Neuronal stem cell (in vitro differentiated cells): ENCODE results near the gene OSBPL10.

ENCODE experiments used
- DNase-seq: peaks from one replicate; pipeline ENCODE4 v3.0.0-alpha.2; 2013; ENCODE audit warnings: low spot score
- H2AFZ ChIP-seq: one replicate; pipeline ENCODE4 v1.6.1; 2013; ENCODE audit warnings: mild to moderate bottlenecking, low read length, inconsistent platforms
- H2AK5ac ChIP-seq: 2 replicates; pipeline ENCODE4 v1.6.1; 2013; ENCODE audit warnings: low read depth, mild to moderate bottlenecking, inconsistent platforms, low read length, moderate library complexity, mixed read lengths
- H2BK120ac ChIP-seq: 2 replicates; pipeline ENCODE4 v1.6.1; 2013; ENCODE audit warnings: low read depth, mild to moderate bottlenecking, inconsistent platforms, low read length, moderate library complexity, mixed read lengths
- H2BK12ac ChIP-seq: one replicate; pipeline ENCODE4 v1.6.1; 2013; ENCODE audit warnings: low read length, inconsistent platforms
- H2BK15ac ChIP-seq: 2 replicates; pipeline ENCODE4 v1.6.1; 2013; ENCODE audit warnings: mild to moderate bottlenecking, low read length, inconsistent platforms, mixed read lengths
- H2BK5ac ChIP-seq: one replicate; pipeline ENCODE4 v1.6.1; 2013; ENCODE audit warnings: inconsistent platforms, mild to moderate bottlenecking, low read length, moderate library complexity
- H3K14ac ChIP-seq: one replicate; pipeline ENCODE4 v1.6.1; 2013; ENCODE audit warnings: low read length, inconsistent platforms
- H3K18ac ChIP-seq: 2 replicates; pipeline ENCODE4 v1.6.1; 2013; ENCODE audit warnings: low read length, inconsistent platforms
- H3K23ac ChIP-seq: 2 replicates; pipeline ENCODE4 v1.6.1; 2013; ENCODE audit warnings: low read depth, mild to moderate bottlenecking, mixed read lengths, low read length, inconsistent platforms; ENCODE audit not compliant: poor library complexity
- H3K27ac ChIP-seq: replicated peaks from 3 replicates; pipeline ENCODE4 v1.5.1; 2013; ENCODE audit warnings: low read length, inconsistent platforms
- H3K27me3 ChIP-seq, 3 experiments: 2 replicates each; pipeline ENCODE4 v1.6.1; 2013; ENCODE audit warnings: low read length in 3 of 3, mild to moderate bottlenecking in 2 of 3, inconsistent platforms in 1 of 3, low read depth in 1 of 3, mixed read lengths in 1 of 3, moderate library complexity in 1 of 3; ENCODE audit not compliant: control insufficient read depth in 3 of 3, insufficient read depth in 3 of 3
- H3K36me3 ChIP-seq, 2 donors: replicated peaks in 1 of 2; 2 replicates each; pipeline ENCODE4 v1.6.1; 2013; ENCODE audit warnings: low read length in 2 of 2; ENCODE audit not compliant: control insufficient read depth in 2 of 2, insufficient read depth in 2 of 2
- H3K4ac ChIP-seq: 2 replicates; pipeline ENCODE4 v1.6.1; 2013; ENCODE audit warnings: inconsistent platforms, mild to moderate bottlenecking, low read length, moderate library complexity
- H3K4me1 ChIP-seq, 2 donors: 1 replicate in 1 of 2; 2 replicates in 1 of 2; pipeline ENCODE4 v1.6.1; 2013; ENCODE audit warnings: low read length in 2 of 2, low read depth in 1 of 2; ENCODE audit not compliant: control insufficient read depth in 2 of 2, insufficient read depth in 1 of 2
- H3K4me2 ChIP-seq: one replicate; pipeline ENCODE4 v1.6.1; 2013; ENCODE audit warnings: mild to moderate bottlenecking, low read length, inconsistent platforms; ENCODE audit not compliant: insufficient read depth, poor library complexity, severe bottlenecking
- H3K4me3 ChIP-seq, 2 donors: 2 replicates each; pipeline ENCODE4 v1.5.1; 2013; ENCODE audit warnings: low read length in 2 of 2, mild to moderate bottlenecking in 2 of 2, inconsistent platforms in 1 of 2, moderate library complexity in 1 of 2
- H3K79me1 ChIP-seq: one replicate; pipeline ENCODE4 v1.6.1; 2013; ENCODE audit warnings: low read depth, mild to moderate bottlenecking, inconsistent platforms, low read length, moderate library complexity
- H3K9ac ChIP-seq: one replicate; pipeline ENCODE4 v1.6.1; 2013; ENCODE audit warnings: mild to moderate bottlenecking, low read depth, low read length, inconsistent platforms; ENCODE audit not compliant: poor library complexity
- H3K9me3 ChIP-seq, 2 donors: replicated peaks in 1 of 2; 2 replicates each; pipeline versions ENCODE3 to v1.6.1; 2013; ENCODE audit warnings: low read length in 2 of 2, mild to moderate bottlenecking in 2 of 2, inconsistent platforms in 1 of 2, low read depth in 1 of 2, mixed read lengths in 1 of 2, moderate library complexity in 1 of 2; ENCODE audit not compliant: control insufficient read depth in 2 of 2, insufficient read depth in 1 of 2
- H4K8ac ChIP-seq: one replicate; pipeline ENCODE4 v1.6.1; 2013; ENCODE audit warnings: low read depth, mild to moderate bottlenecking, inconsistent platforms, low read length, moderate library complexity
- H4K91ac ChIP-seq: one replicate; pipeline ENCODE4 v1.6.1; 2013; ENCODE audit warnings: low read length, low read depth, mild to moderate bottlenecking, inconsistent platforms; ENCODE audit not compliant: poor library complexity
- WGBS, 2 donors: extraction: QIAGEN DNeasy Blood & Tissue Kit; methylation state at CpG; one replicate each; pipeline ENCODE4 v1.1.7; 2013; ENCODE audit warnings: missing lambda C conversion rate in 2 of 2, mixed read lengths in 1 of 2; ENCODE audit not compliant: insufficient read length in 2 of 2, insufficient replicate concordance in 1 of 2; ENCODE audit errors: extremely low coverage in 2 of 2; 5-methylcytosine and 5-hydroxymethylcytosine counted together

OSBPL10 gene

DNA sequence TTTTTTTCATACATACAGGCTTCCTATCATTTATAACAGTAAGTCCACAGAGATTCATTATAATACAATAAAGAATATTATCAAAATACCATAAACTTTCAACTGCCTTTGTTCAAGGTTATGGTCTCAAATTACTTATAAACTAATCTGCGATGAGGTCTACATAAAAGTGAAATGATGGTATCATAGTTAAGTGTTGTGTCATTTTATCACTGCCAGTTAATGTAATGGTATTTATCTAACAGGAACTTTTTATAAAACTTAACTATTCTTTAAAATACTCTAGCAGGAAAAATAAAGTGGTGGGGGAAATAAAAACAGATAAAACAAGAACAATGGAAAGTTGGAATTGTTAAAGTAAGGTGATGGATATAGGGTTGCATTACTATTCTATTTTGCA, 153.1 kb downstream of the OSBPL10 start:
- Histone ChIP-seq H3K9ac (no peak overlapping the region), H2AFZ (no peak overlapping the region), H2BK12ac (no peak overlapping the region), H3K14ac (no peak overlapping the region), H3K27me3 (no peaks in the 10 kb centered on the region), H3K18ac (no peak overlapping the region), H2BK120ac (no peak overlapping the region), H2BK15ac (no peak overlapping the region), H3K4me1 (no peaks in the 10 kb centered on the region), H2AK5ac (no peak overlapping the region), H4K91ac (no peak overlapping the region), H3K4me3 (no peak overlapping the region), H3K79me1 (no peaks in the 10 kb centered on the region), H3K36me3 (no peaks in the 10 kb centered on the region), H4K8ac (no peak overlapping the region), H3K9me3 (no peaks in the 10 kb centered on the region), H3K4ac (no peak overlapping the region), H3K23ac (no peak overlapping the region), H3K4me2 (no peak overlapping the region), H3K27ac (no peak overlapping the region), H2BK5ac (no peak overlapping the region)
- no peak for DNase-seq
- no CpG with 5 or more reads among the region's 1 CpG for WGBS, 2 donors

DNA sequence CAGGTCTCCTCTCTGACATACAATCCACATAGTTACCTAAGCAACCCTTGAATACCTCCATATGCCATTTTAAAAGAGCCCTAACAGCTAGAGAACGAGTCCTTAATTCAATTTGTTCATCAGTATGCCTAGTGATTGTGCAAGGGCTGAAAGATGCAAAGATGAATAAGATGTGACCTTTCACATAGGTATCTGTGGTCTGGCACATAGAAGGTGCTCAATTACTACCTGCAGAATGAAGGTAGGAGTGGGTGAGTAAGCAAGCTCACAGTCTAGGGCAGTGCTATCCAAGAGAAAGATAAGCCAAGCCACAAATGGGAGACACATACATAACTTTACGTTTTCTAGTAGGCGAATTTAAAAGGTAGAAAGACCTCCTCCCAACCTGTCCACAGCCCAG, 157.9 kb downstream of the OSBPL10 start:
- H3K4ac ChIP-seq: no peak overlapping the region
- H4K8ac ChIP-seq: no peak overlapping the region

DNA sequence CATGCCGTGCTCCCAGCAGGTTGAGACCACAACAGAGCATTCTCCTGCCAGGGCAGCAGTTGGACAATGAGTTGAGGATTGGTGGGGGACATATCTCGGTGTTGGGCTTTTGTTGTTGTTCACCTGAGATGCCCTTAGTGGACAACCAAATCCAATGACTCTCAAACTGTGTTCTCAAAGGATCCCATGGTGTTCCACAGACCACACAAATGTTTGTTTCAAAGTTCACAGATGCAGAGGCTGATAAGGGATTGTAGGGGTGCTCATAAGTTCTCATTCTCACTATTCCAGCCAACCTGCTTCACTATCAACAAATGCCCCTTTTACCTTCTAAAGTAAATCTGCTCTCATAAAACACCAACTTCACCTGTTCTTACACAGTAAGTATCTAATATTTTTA, 159.9 kb downstream of the OSBPL10 start:
- Histone ChIP-seq H4K8ac (no peak overlapping the region), H2BK12ac (no peak overlapping the region), H2BK120ac (no peak overlapping the region), H3K23ac (no peak overlapping the region), H3K27ac (no peak overlapping the region), H3K4me3 (no peak overlapping the region), H3K4me2 (no peak overlapping the region), H3K14ac (no peak overlapping the region), H3K36me3 (no peaks in the 10 kb centered on the region), H3K4me1 (no peaks in the 10 kb centered on the region), H3K9me3 (no peaks in the 10 kb centered on the region), H3K27me3 (no peaks in the 10 kb centered on the region), H4K91ac (no peak overlapping the region), H2BK15ac (no peak overlapping the region), H2AFZ (no peak overlapping the region), H3K18ac (no peak overlapping the region), H2BK5ac (no peak overlapping the region), H2AK5ac (no peak overlapping the region), H3K79me1 (no peaks in the 10 kb centered on the region), H3K9ac (no peak overlapping the region), H3K4ac (no peak overlapping the region)
- no peak for DNase-seq
- no CpG with 5 or more reads among the region's 2 CpGs for WGBS, 2 donors

More for the DNA sequence above, 157.9 kb downstream of the OSBPL10 start:
- no peak for DNase-seq
- no peak overlapping the region for H3K4me3 ChIP-seq
- no peaks in the 10 kb centered on the region for H3K27me3 ChIP-seq
- no peak overlapping the region for H3K14ac ChIP-seq
- no peaks in the 10 kb centered on the region for H3K36me3 ChIP-seq
- no peak overlapping the region for H3K9ac ChIP-seq
- no peak overlapping the region for H2AFZ ChIP-seq
- H2AK5ac ChIP-seq: no peak overlapping the region
- no peaks in the 10 kb centered on the region for H3K4me1 ChIP-seq
- no peak overlapping the region for H3K23ac ChIP-seq
- no peak overlapping the region for H2BK5ac ChIP-seq
- no peaks in the 10 kb centered on the region for H3K79me1 ChIP-seq
- no peak overlapping the region for H2BK12ac ChIP-seq
- no peak overlapping the region for H2BK15ac ChIP-seq
- H3K9me3 ChIP-seq: no peaks in the 10 kb centered on the region
- H3K18ac ChIP-seq: no peak overlapping the region
- H2BK120ac ChIP-seq: no peak overlapping the region
- WGBS, 2 donors: no CpG with 5 or more reads among the region's 3 CpGs
- no peak overlapping the region for H4K91ac ChIP-seq
- no peak overlapping the region for H3K27ac ChIP-seq
- no peak overlapping the region for H3K4me2 ChIP-seq

- no peak overlapping the region for H2BK120ac ChIP-seq
- H4K91ac ChIP-seq: no peak overlapping the region
- H3K4me1 ChIP-seq: no peaks in the 10 kb centered on the region
- no peak overlapping the region for H2AK5ac ChIP-seq
- no peak overlapping the region for H3K4ac ChIP-seq
- no peak overlapping the region for H3K4me2 ChIP-seq
- no peak overlapping the region for H3K4me3 ChIP-seq
- H3K23ac ChIP-seq: no peak overlapping the region
- H3K36me3 ChIP-seq: no peaks in the 10 kb centered on the region
- DNase-seq: no peak
- no peaks in the 10 kb centered on the region for H3K27me3 ChIP-seq
- no peak overlapping the region for H3K14ac ChIP-seq
- H3K18ac ChIP-seq: no peak overlapping the region
- H2BK12ac ChIP-seq: no peak overlapping the region
- no CpG with 5 or more reads among the region's 8 CpGs for WGBS, 2 donors
- no peak overlapping the region for H3K9ac ChIP-seq
- no peak overlapping the region for H3K27ac ChIP-seq
- no peaks in the 10 kb centered on the region for H3K79me1 ChIP-seq
- H2BK15ac ChIP-seq: no peak overlapping the region
- H2BK5ac ChIP-seq: no peak overlapping the region
- H3K9me3 ChIP-seq: no peaks in the 10 kb centered on the region
- H2AFZ ChIP-seq: no peak overlapping the region
- H4K8ac ChIP-seq: no peak overlapping the region
Observed at GRCh38 chr3:31819441-31819840, 161.6 kb downstream of the OSBPL10 start.
